Activated B cell treated with CpG ODN at 0.5 μM for 24 hours (primary cell): ENCODE results near the gene NKD2. TPM values are rescaled to one million over a fixed set of nuclear protein-coding genes. Genes with fewer than 3 reads are reported as not detected.
"Not testable (repeated sequence)": the region's sequence is repeated elsewhere in the genome, so short reads cannot be mapped to it uniquely, and the experiment has no call there.

Source experiments
- ATAC-seq: fragments of 200-7000 bp; cut with Tn5 transposase; one replicate; pipeline ENCODE4 v1.10.0; 2021; ENCODE audit warnings: low read depth, mild to moderate bottlenecking, moderate library complexity
- CTCF ChIA-PET: fragments of 350-600 bp; sonication (Branson Sonifier 250); formaldehyde crosslinking; loops from one replicate; lab custom pipeline; 2021; ENCODE audit warnings: antibody characterized with exemption; lab: Charles Lee
- POLR2A ChIA-PET: fragments of 350-600 bp; sonication (Branson Sonifier 250); formaldehyde crosslinking; loops from one replicate; lab custom pipeline; 2021; ENCODE audit warnings: antibody characterized with exemption; lab: Charles Lee
- DNase-seq: peaks from one replicate; pipeline ENCODE4 v3.0.0; 2022
- H3K27ac Mint-ChIP-seq: one replicate; pipeline ENCODE4 v1.8.0; 2020; ENCODE audit warnings: mixed read lengths
- H3K27me3 Mint-ChIP-seq: one replicate; pipeline ENCODE4 v1.8.0; 2021; ENCODE audit warnings: mixed read lengths
- H3K36me3 Mint-ChIP-seq: one replicate; pipeline ENCODE4 v1.8.0; 2021; ENCODE audit warnings: low read depth, mixed read lengths
- H3K4me1 Mint-ChIP-seq: one replicate; pipeline ENCODE4 v1.8.0; 2021; ENCODE audit warnings: mixed read lengths
- H3K4me3 Mint-ChIP-seq: one replicate; pipeline ENCODE4 v1.8.0; 2020; ENCODE audit warnings: mild to moderate bottlenecking, mixed read lengths
- H3K9me3 Mint-ChIP-seq: one replicate; pipeline ENCODE4 v1.8.0; 2020; ENCODE audit warnings: mixed read lengths
- CTCF ChIP-seq: fragments of 200-600 bp; IDR thresholded peaks from one replicate; pipeline ENCODE4 v1.8.0; 2022; ENCODE audit warnings: antibody characterized with exemption, mild to moderate bottlenecking
- intact Hi-C: fragments of 100-400 bp; cut with micrococcal nuclease; formaldehyde crosslinking; loops from one replicate; pipeline ENCODE4 v1.15.1; 2024
- total RNA-seq: library from RNA; stranded (reverse); gene quantifications from 2 replicates; pipeline ENCODE4 v1.2.3, GENCODE V29; 2022

NKD2 gene
- total RNA-seq, 1 donor from 2014 or later, result 0.16 TPM

GRCh38 chr5:969408-969839 lies 39.2 kb upstream of the NKD2 start:
- ChIA-PET POLR2A (no interaction called here), CTCF (no interaction called here)
- peaks cover 2% of the 10 kb centered on the region for H3K9me3 Mint-ChIP-seq
- H3K36me3 Mint-ChIP-seq, result no peaks in the 10 kb centered on the region
- H3K4me1 Mint-ChIP-seq, result no peaks in the 10 kb centered on the region
- H3K27ac Mint-ChIP-seq, result no peak overlapping the region
- ATAC-seq (no peak), DNase-seq (no peak)
- H3K4me3 Mint-ChIP-seq, result no peak overlapping the region
- intact Hi-C loops, result no loop called here
- peaks cover 33% of the 10 kb centered on the region for H3K27me3 Mint-ChIP-seq
- TF ChIP-seq CTCF, result no peak

GRCh38 chr5:972575-972974 lies 36.0 kb upstream of the NKD2 start:
- ATAC-seq, H3K4me3 Mint-ChIP-seq, DNase-seq, CTCF ChIA-PET, POLR2A ChIA-PET, H3K9me3 Mint-ChIP-seq, H3K4me1 Mint-ChIP-seq, intact Hi-C loops, H3K27ac Mint-ChIP-seq, H3K36me3 Mint-ChIP-seq: not testable (repeated sequence)
- H3K27me3 Mint-ChIP-seq, result peaks cover 25% of the 10 kb centered on the region

GRCh38 chr5:976849-977751 lies 31.5 kb upstream of the NKD2 start:
- no peaks in the 10 kb centered on the region for H3K36me3 Mint-ChIP-seq
- no peak for DNase-seq
- no peak overlapping the region for H3K4me3 Mint-ChIP-seq
- intact Hi-C loops, result no loop called here
- no peak for TF ChIP-seq CTCF
- CTCF ChIA-PET, result no interaction called here
- H3K4me1 Mint-ChIP-seq, result no peaks in the 10 kb centered on the region
- no peak overlapping the region for H3K27ac Mint-ChIP-seq
- POLR2A ChIA-PET, result no interaction called here
- H3K9me3 Mint-ChIP-seq, result no peaks in the 10 kb centered on the region
- no peak for ATAC-seq
- H3K27me3 Mint-ChIP-seq, result peaks cover 3% of the 10 kb centered on the region

- H3K36me3 Mint-ChIP-seq, result no peaks in the 10 kb centered on the region
- H3K27me3 Mint-ChIP-seq, result no peaks in the 10 kb centered on the region
- no peaks in the 10 kb centered on the region for H3K9me3 Mint-ChIP-seq
- DNase-seq (no peak), ATAC-seq (no peak)
- intact Hi-C loops, result no loop called here
- ChIA-PET POLR2A (no interaction called here), CTCF (no interaction called here)
- no peaks in the 10 kb centered on the region for H3K4me1 Mint-ChIP-seq
- H3K27ac Mint-ChIP-seq, result no peak overlapping the region
- no peak overlapping the region for H3K4me3 Mint-ChIP-seq
- TF ChIP-seq CTCF, result no peak
Observed at GRCh38 chr5:978054-978453, 30.5 kb upstream of the NKD2 start.

GRCh38 chr5:978693-979092 lies 29.9 kb upstream of the NKD2 start:
- H3K27me3 Mint-ChIP-seq, result peaks cover under 1% of the 10 kb centered on the region
- ChIA-PET POLR2A (no interaction called here), CTCF (no interaction called here)
- TF ChIP-seq CTCF, result no peak
- no peak for DNase-seq
- no peaks in the 10 kb centered on the region for H3K9me3 Mint-ChIP-seq
- no peaks in the 10 kb centered on the region for H3K36me3 Mint-ChIP-seq
- intact Hi-C loops, result no loop called here
- ATAC-seq, result no peak
- H3K4me1 Mint-ChIP-seq, result no peaks in the 10 kb centered on the region
- no peak overlapping the region for H3K4me3 Mint-ChIP-seq
- H3K27ac Mint-ChIP-seq, result no peak overlapping the region
